Measurements from ENCODE around the gene AMOT. TPM values are rescaled to one million over a fixed set of nuclear protein-coding genes. Genes with fewer than 3 reads are reported as not detected.

The AMOT gene
- total RNA-seq, 1 experiment from 2014 or later: 4.0 TPM

- Histone ChIP-seq H3K4me1 (ENCODE audit: control insufficient read depth, insufficient read depth, low read length) (0 out of 2 replicates have a peak, but pooled peaks cover 2% of the 10 kb centered on the region), H3K27me3 (ENCODE audit: control insufficient read depth, insufficient read depth, low read length) (no peaks in the 10 kb centered on the region), H3K4me3 (ENCODE audit: low read depth in 2 of 2, low read length in 2 of 2) (peak overlapping the region; percentile 65 to 91), H3K36me3 (ENCODE audit: control insufficient read depth, insufficient read depth, low read length) (no peaks in the 10 kb centered on the region), H3K27ac (ENCODE audit: low read length) (peak overlapping the region; percentile 17; the same call in 1 of the 2 replicates), H3K9me3 (ENCODE audit: control insufficient read depth, insufficient read depth, low read depth, low read length) (no peaks in the 10 kb centered on the region)
- DNase-seq (ENCODE audit: low read depth, low spot score) (no peak), ATAC-seq (peak; percentile 98)
- no TSS peak for BruUV-seq (replicated peaks)
- intact Hi-C loops (cut with micrococcal nuclease; ENCODE audit: unreplicated experiment): no loop called here
- TF ChIP-seq TCF7L2 (IDR thresholded peaks at IDR 0.05; ENCODE audit: low read depth, low read length) (no peak), SIN3A (IDR thresholded peaks at IDR 0.05; ENCODE audit: borderline replicate concordance, insufficient read depth, low read depth, low read length) (no peak), REST (IDR thresholded peaks at IDR 0.05; ENCODE audit: insufficient read depth in 1 of 2, low read depth in 2 of 2, low read length in 1 of 2) (no peak), POLR2AphosphoS5 (IDR thresholded peaks at IDR 0.05; ENCODE audit: low read depth, low read length) (no peak)
- in situ Hi-C loops (cut with HindIII; ENCODE audit: low pct_unique_long_range_greater_than_20kb, low sequenced_read_pairs): no loop called here
- CTCF ChIA-PET: interaction anchor here (0.8 kb wide), 1 partner anchor 10 kb away, joined by 4 read pairs; no protein-coding TSS in a partner anchor
- POLR2A ChIA-PET: no interaction called here
Measured at GRCh38 chrX:112841114-112841819, 636 bp upstream of the AMOT start.

- TF ChIP-seq REST (IDR thresholded peaks at IDR 0.05; ENCODE audit: insufficient read depth in 1 of 2, low read depth in 2 of 2, low read length in 1 of 2) (no peak), TCF7L2 (IDR thresholded peaks at IDR 0.05; ENCODE audit: low read depth, low read length) (no peak), SIN3A (IDR thresholded peaks at IDR 0.05; ENCODE audit: borderline replicate concordance, insufficient read depth, low read depth, low read length) (no peak), POLR2AphosphoS5 (IDR thresholded peaks at IDR 0.05; ENCODE audit: low read depth, low read length) (no peak), CTCF (IDR thresholded peaks at IDR 0.05) (no peak)
- 0 out of 2 replicates have a peak, but pooled peaks cover 2% of the 10 kb centered on the region for H3K4me1 ChIP-seq (ENCODE audit: control insufficient read depth, insufficient read depth, low read length)
- DNase-seq (ENCODE audit: low read depth, low spot score) (no peak), ATAC-seq (no peak)
- intact Hi-C loops (cut with micrococcal nuclease; ENCODE audit: unreplicated experiment): no loop called here
- H3K27me3 ChIP-seq (ENCODE audit: control insufficient read depth, insufficient read depth, low read length): no peaks in the 10 kb centered on the region
- no TSS peak for BruUV-seq (replicated peaks)
- no peaks in the 10 kb centered on the region for H3K9me3 ChIP-seq (ENCODE audit: control insufficient read depth, insufficient read depth, low read depth, low read length)
- ChIA-PET CTCF (interaction anchor here (0.6 kb wide), 1 partner anchor 18 kb away, joined by 3 read pairs; no protein-coding TSS in a partner anchor), POLR2A (no interaction called here)
- H3K36me3 ChIP-seq (ENCODE audit: control insufficient read depth, insufficient read depth, low read length): no peaks in the 10 kb centered on the region
- peak overlapping the region; percentile 65 to 91 for H3K4me3 ChIP-seq (ENCODE audit: low read depth in 2 of 2, low read length in 2 of 2)
- no peak overlapping the region for H3K27ac ChIP-seq (ENCODE audit: low read length)
- in situ Hi-C loops (cut with HindIII; ENCODE audit: low pct_unique_long_range_greater_than_20kb, low sequenced_read_pairs): no loop called here
Measured at GRCh38 chrX:112839856-112840255, 775 bp downstream of the AMOT start.

Data from Panc1 (cell line).